Measurements from ENCODE around the gene NFIC. TPM values are rescaled to one million over a fixed set of nuclear protein-coding genes. Genes with fewer than 3 reads are reported as not detected.
"Not testable (repeated sequence)": the region's sequence is repeated elsewhere in the genome, so short reads cannot be mapped to it uniquely, and the experiment has no call there.

NFIC gene
- total RNA-seq, 1 experiment from 2014 or later = 75.6 TPM

GRCh38 chr19:3450796-3451411 is 84.5 kb downstream of the NFIC start:
- Histone ChIP-seq H3K9me3 (ENCODE audit: insufficient read depth, low read depth) (no peaks in the 10 kb centered on the region), H3K4me3 (no peak overlapping the region), H3K36me3 (ENCODE audit: low read depth) (no peaks in the 10 kb centered on the region), H3K4me1 (replicated peaks; ENCODE audit: insufficient read depth) (peaks cover 12% of the 10 kb centered on the region), H3F3A (ENCODE audit: insufficient read depth, low read depth) (peaks cover 26% of the 10 kb centered on the region), H3K27ac (peak overlapping the region; percentile 79), H3K4me2 (peak overlapping the region; percentile 36; the same call in 1 of the 2 replicates), H3K9me2 (ENCODE audit: insufficient read depth) (no peaks in the 10 kb centered on the region), H2AFZ (no peak overlapping the region), H4K20me1 (ENCODE audit: insufficient read depth) (no peaks in the 10 kb centered on the region; the same call in 1 of the 2 replicates), H3K27me3 (ENCODE audit: insufficient read depth, low read depth) (no peaks in the 10 kb centered on the region), H3K79me2 (ENCODE audit: low read depth) (no peaks in the 10 kb centered on the region)
- DNase-seq = peak; percentile 73 to 86
- intact Hi-C loops (cut with micrococcal nuclease; ENCODE audit: unreplicated experiment) = no loop called here
- ChIA-PET POLR2A (ENCODE audit: unreplicated experiment) (no interaction called here), CTCF (no interaction called here)
- TF ChIP-seq CTCF (conservative IDR thresholded peaks at IDR 0.05) (no peak), EZH2 (IDR thresholded peaks at IDR 0.05; ENCODE audit: low read depth) (no peak)
- BruUV-seq (replicated peaks) = no TSS peak

- BruUV-seq (replicated peaks) = no TSS peak
- no peaks in the 10 kb centered on the region for H3K27me3 ChIP-seq (ENCODE audit: insufficient read depth, low read depth)
- DNase-seq = peak; percentile 52 to 54
- TF ChIP-seq EZH2 (IDR thresholded peaks at IDR 0.05; ENCODE audit: low read depth) (no peak), CTCF (conservative IDR thresholded peaks at IDR 0.05) (no peak)
- no peaks in the 10 kb centered on the region for H3K9me3 ChIP-seq (ENCODE audit: insufficient read depth, low read depth)
- peak overlapping the region; percentile 36; the same call in 1 of the 2 replicates for H3K4me2 ChIP-seq
- H3K27ac ChIP-seq = peak overlapping the region; percentile 79
- intact Hi-C loops (cut with micrococcal nuclease; ENCODE audit: unreplicated experiment) = no loop called here
- H3K9me2 ChIP-seq (ENCODE audit: insufficient read depth) = no peaks in the 10 kb centered on the region
- H3K4me1 ChIP-seq (replicated peaks; ENCODE audit: insufficient read depth) = peaks cover 12% of the 10 kb centered on the region
- no peak overlapping the region for H3K4me3 ChIP-seq
- no peaks in the 10 kb centered on the region for H3K79me2 ChIP-seq (ENCODE audit: low read depth)
- ChIA-PET POLR2A (ENCODE audit: unreplicated experiment) (interaction anchor here (0.6 kb wide), 1 partner anchor 17 kb away, joined by 8 read pairs; no protein-coding TSS in a partner anchor), CTCF (interaction anchor here (0.6 kb wide), 1 partner anchor 14 kb away, joined by 3 read pairs; no protein-coding TSS in a partner anchor)
- no peaks in the 10 kb centered on the region; the same call in 1 of the 2 replicates for H4K20me1 ChIP-seq (ENCODE audit: insufficient read depth)
- H2AFZ ChIP-seq = no peak overlapping the region
- no peaks in the 10 kb centered on the region for H3K36me3 ChIP-seq (ENCODE audit: low read depth)
- peaks cover 26% of the 10 kb centered on the region for H3F3A ChIP-seq (ENCODE audit: insufficient read depth, low read depth)
These were observed 85.1 kb downstream of the NFIC start for GRCh38 chr19:3451451-3451866.

GRCh38 chr19:3452171-3452941 is 86.0 kb downstream of the NFIC start:
- TF ChIP-seq CTCF (conservative IDR thresholded peaks at IDR 0.05) (no peak), EZH2 (IDR thresholded peaks at IDR 0.05; ENCODE audit: low read depth) (no peak)
- ChIA-PET POLR2A (ENCODE audit: unreplicated experiment) (interaction anchor here (0.6 kb wide), 1 partner anchor 16 kb away, joined by 8 read pairs; no protein-coding TSS in a partner anchor), CTCF (interaction anchor here (0.6 kb wide), 1 partner anchor 15 kb away, joined by 3 read pairs; no protein-coding TSS in a partner anchor)
- no TSS peak for BruUV-seq (replicated peaks)
- Histone ChIP-seq H3K36me3 (ENCODE audit: low read depth) (no peaks in the 10 kb centered on the region), H2AFZ (no peak overlapping the region), H3K4me1 (replicated peaks; ENCODE audit: insufficient read depth) (peaks cover 12% of the 10 kb centered on the region), H3K79me2 (ENCODE audit: low read depth) (no peaks in the 10 kb centered on the region), H3K27me3 (ENCODE audit: insufficient read depth, low read depth) (no peaks in the 10 kb centered on the region), H3K4me2 (no peak overlapping the region), H3K9me2 (ENCODE audit: insufficient read depth) (no peaks in the 10 kb centered on the region), H4K20me1 (ENCODE audit: insufficient read depth) (no peaks in the 10 kb centered on the region; the same call in 1 of the 2 replicates), H3K9me3 (ENCODE audit: insufficient read depth, low read depth) (no peaks in the 10 kb centered on the region), H3F3A (ENCODE audit: insufficient read depth, low read depth) (peaks cover 26% of the 10 kb centered on the region), H3K4me3 (no peak overlapping the region), H3K27ac (peak overlapping the region; percentile 79; the same call in 1 of the 2 replicates)
- intact Hi-C loops (cut with micrococcal nuclease; ENCODE audit: unreplicated experiment) = no loop called here
- no peak for DNase-seq

- POLR2A ChIA-PET (ENCODE audit: unreplicated experiment); H4K20me1 ChIP-seq (ENCODE audit: insufficient read depth); H3K36me3 ChIP-seq (ENCODE audit: low read depth); DNase-seq; H3K27me3 ChIP-seq (ENCODE audit: insufficient read depth, low read depth); H3K4me2 ChIP-seq; H3K9me3 ChIP-seq (ENCODE audit: insufficient read depth, low read depth); H3K27ac ChIP-seq; H3K9me2 ChIP-seq (ENCODE audit: insufficient read depth); CTCF ChIA-PET; H3K79me2 ChIP-seq (ENCODE audit: low read depth); BruUV-seq (replicated peaks); intact Hi-C loops (cut with micrococcal nuclease; ENCODE audit: unreplicated experiment); H2AFZ ChIP-seq; H3K4me3 ChIP-seq: not testable (repeated sequence)
- Histone ChIP-seq H3F3A (ENCODE audit: insufficient read depth, low read depth) (peaks cover 26% of the 10 kb centered on the region), H3K4me1 (replicated peaks; ENCODE audit: insufficient read depth) (peaks cover 12% of the 10 kb centered on the region)
These were observed 86.5 kb downstream of the NFIC start for GRCh38 chr19:3452942-3453214.
